Measurements from ENCODE around the gene VWA5B2.
A peak's percentile ranks its signal among the peaks of the same experiment; 100 is the strongest.

The VWA5B2 gene

GRCh38 chr3:184218814-184219213, 10.6 kb upstream of the VWA5B2 start:
- ChIA-PET POLR2A (no interaction called here), CTCF (interaction anchor here (0.5 to 3.0 kb wide), 3 partner anchors 8 to 72 kb away, joined by 3 to 25 read pairs (median 5); no protein-coding TSS in a partner anchor)
- no peaks in the 10 kb centered on the region for H3K4me1 ChIP-seq (ENCODE audit: control insufficient read depth, insufficient read depth, low read length)
- H3K9me3 ChIP-seq (ENCODE audit: control insufficient read depth, insufficient read depth, low read depth, low read length) = no peaks in the 10 kb centered on the region
- H3K4me3 ChIP-seq (ENCODE audit: low read depth, low read length) = no peak overlapping the region
- no peaks in the 10 kb centered on the region for H3K36me3 ChIP-seq (ENCODE audit: control insufficient read depth in 2 of 2, insufficient read depth in 1 of 2, low read length in 2 of 2)
- H3K27ac ChIP-seq (ENCODE audit: extremely low read depth, low read depth, low read length) = no peak overlapping the region
- 0 out of 2 replicates have a peak, but pooled peaks have one; percentile 22 for TF ChIP-seq ZIC2 (tag by site-specific recombination; IDR thresholded peaks at IDR 0.05)
- TF ChIP-seq ZNF664 (tag by site-specific recombination; IDR thresholded peaks at IDR 0.05) = no peak

- Histone ChIP-seq H3K9me3 (ENCODE audit: control insufficient read depth, insufficient read depth, low read depth, low read length) (no peaks in the 10 kb centered on the region), H3K4me3 (ENCODE audit: low read depth, low read length) (no peak overlapping the region), H3K4me1 (ENCODE audit: control insufficient read depth, insufficient read depth, low read length) (no peaks in the 10 kb centered on the region), H3K36me3 (ENCODE audit: control insufficient read depth in 2 of 2, insufficient read depth in 1 of 2, low read length in 2 of 2) (no peaks in the 10 kb centered on the region), H3K27ac (ENCODE audit: extremely low read depth, low read depth, low read length) (no peak overlapping the region)
- TF ChIP-seq ZSCAN23 (tag by site-specific recombination; IDR thresholded peaks at IDR 0.05) = no peak
- TF ChIP-seq ZFHX2 (tag by site-specific recombination; conservative IDR thresholded peaks at IDR 0.05) = peak; percentile 16; the same call in 1 of the 2 replicates
- POLR2A ChIA-PET = no interaction called here
- CTCF ChIA-PET = no interaction called here
Measured at GRCh38 chr3:184222521-184222920, 6.9 kb upstream of the VWA5B2 start.

GRCh38 chr3:184223946-184224345, 5.4 kb upstream of the VWA5B2 start:
- H3K36me3 ChIP-seq (ENCODE audit: control insufficient read depth in 2 of 2, insufficient read depth in 1 of 2, low read length in 2 of 2) = no peaks in the 10 kb centered on the region
- no peak overlapping the region for H3K4me3 ChIP-seq (ENCODE audit: low read depth, low read length)
- TF ChIP-seq ZNF10 (tag by site-specific recombination; IDR thresholded peaks at IDR 0.05) = no peak
- TF ChIP-seq ZNF366 (tag by site-specific recombination; conservative IDR thresholded peaks at IDR 0.05) = peak; percentile 65; the same call in 1 of the 2 replicates
- peak; percentile 64 for TF ChIP-seq ZBTB17 (tag by site-specific recombination; IDR thresholded peaks at IDR 0.05)
- no peaks in the 10 kb centered on the region for H3K9me3 ChIP-seq (ENCODE audit: control insufficient read depth, insufficient read depth, low read depth, low read length)
- ChIA-PET POLR2A (no interaction called here), CTCF (interaction anchor here (0.7 kb wide), 1 partner anchor 15 kb away, joined by 3 read pairs; no protein-coding TSS in a partner anchor)
- H3K27ac ChIP-seq (ENCODE audit: extremely low read depth, low read depth, low read length) = no peak overlapping the region
- H3K4me1 ChIP-seq (ENCODE audit: control insufficient read depth, insufficient read depth, low read length) = no peaks in the 10 kb centered on the region

- Histone ChIP-seq H3K36me3 (ENCODE audit: control insufficient read depth in 2 of 2, insufficient read depth in 1 of 2, low read length in 2 of 2) (no peaks in the 10 kb centered on the region), H3K27ac (ENCODE audit: extremely low read depth, low read depth, low read length) (no peak overlapping the region), H3K4me3 (ENCODE audit: low read depth, low read length) (no peak overlapping the region), H3K9me3 (ENCODE audit: control insufficient read depth, insufficient read depth, low read depth, low read length) (no peaks in the 10 kb centered on the region), H3K4me1 (ENCODE audit: control insufficient read depth, insufficient read depth, low read length) (no peaks in the 10 kb centered on the region)
- TF ChIP-seq ZNF654 (tag by site-specific recombination; IDR thresholded peaks at IDR 0.05; ENCODE audit: low read depth) (peak; percentile 25), ZNF513 (tag by site-specific recombination; IDR thresholded peaks at IDR 0.05) (no peak), ZSCAN30 (tag by site-specific recombination; IDR thresholded peaks at IDR 0.05) (0 out of 2 replicates have a peak, but pooled peaks have one; percentile 61), ZNF670 (tag by site-specific recombination; IDR thresholded peaks at IDR 0.05; ENCODE audit: low read depth) (no peak), ZNF514 (tag by site-specific recombination; IDR thresholded peaks at IDR 0.05) (no peak), ZNF660 (tag by site-specific recombination; IDR thresholded peaks at IDR 0.05) (0 out of 2 replicates have a peak, but pooled peaks have one; percentile 24), ZSCAN4 (tag by site-specific recombination; IDR thresholded peaks at IDR 0.05) (peak; percentile 28; the same call in 1 of the 2 replicates), HIC1 (tag by site-specific recombination; IDR thresholded peaks at IDR 0.05) (peak; percentile 73; the same call in 1 of the 2 replicates), ZNF624 (tag by site-specific recombination; IDR thresholded peaks at IDR 0.05) (no peak), PBX3 (CRISPR knock-in tag; IDR thresholded peaks at IDR 0.05) (no peak), ZNF529 (tag by site-specific recombination; IDR thresholded peaks at IDR 0.05; ENCODE audit: insufficient replicate concordance) (no peak), ZFP41 (tag by site-specific recombination; IDR thresholded peaks at IDR 0.05; ENCODE audit: borderline replicate concordance) (no peak)
- POLR2A ChIA-PET = interaction anchor here (0.6 kb wide), 1 partner anchor 29 kb away, joined by 3 read pairs; no protein-coding TSS in a partner anchor
- CTCF ChIA-PET = interaction anchor here (0.5 to 4.4 kb wide), 30 partner anchors 10 to 824 kb away, joined by 3 to 66 read pairs (median 4); no protein-coding TSS in a partner anchor
Measured at GRCh38 chr3:184227481-184227935, 1.9 kb upstream of the VWA5B2 start.

Data from HEK293 (cell line).